HG02571 (cell line): ENCODE results near the gene NR1H2.
"Not testable (repeated sequence)": the region's sequence is repeated elsewhere in the genome, so short reads cannot be mapped to it uniquely, and the experiment has no call there.

Source experiments
- ATAC-seq: cut with Tn5 transposase; IDR thresholded peaks from one replicate; pipeline ENCODE4 v1.9.1; 2021; ENCODE audit warnings: mild to moderate bottlenecking, moderate library complexity; ENCODE audit not compliant: unreplicated experiment

NR1H2 gene

GRCh38 chr19:50376166-50377050, at the start of gene NR1H2:
TSS of gene NR1H2 (plus strand) at chr19:50376457. CDS start at chr19:50377606, 1,149 bp downstream.
- ATAC-seq: peak; percentile 72

GRCh38 chr19:50327013-50327412, 49.2 kb upstream of the NR1H2 start:
- ATAC-seq: no peak

- ATAC-seq: no peak
These were observed 48.6 kb upstream of the NR1H2 start for GRCh38 chr19:50327461-50328223.

DNA sequence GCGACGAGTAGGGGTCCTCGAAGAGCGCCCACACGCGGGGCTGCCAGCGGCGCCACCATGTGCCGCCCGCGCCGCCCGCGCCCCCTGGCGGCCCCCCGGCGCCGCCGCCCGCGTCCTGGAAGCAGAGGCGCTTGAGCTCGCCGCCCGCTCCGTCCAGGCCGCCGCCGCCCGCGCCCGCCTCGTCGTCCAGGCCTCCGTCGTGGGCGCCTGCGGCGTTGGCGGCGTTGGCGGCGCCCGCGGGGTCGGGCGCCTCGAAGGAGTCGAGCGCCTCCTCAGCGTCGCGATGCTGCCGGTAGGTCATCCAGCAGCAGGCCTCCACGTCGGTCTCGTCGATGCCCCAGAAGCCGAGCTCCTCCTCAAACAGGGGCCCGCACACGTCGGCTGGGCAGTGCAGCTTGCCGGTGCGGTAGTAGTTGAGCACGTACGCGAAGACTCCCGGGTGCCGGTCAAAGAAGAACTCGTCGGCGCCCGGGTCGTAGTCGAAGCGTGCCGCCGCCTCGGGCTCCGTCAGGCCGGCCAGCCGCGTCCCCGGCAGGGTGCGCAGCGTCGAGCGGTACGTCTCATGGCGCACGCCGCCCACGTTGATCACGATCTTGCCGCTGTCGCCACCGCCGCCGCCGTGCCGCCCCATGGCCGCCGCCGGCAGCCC, 47.9 kb upstream of the NR1H2 start:
- ATAC-seq: no peak

- peak; percentile 11 for ATAC-seq
These were observed 47.4 kb upstream of the NR1H2 start for GRCh38 chr19:50328873-50329145.

GRCh38 chr19:50329146-50329925, 46.9 kb upstream of the NR1H2 start, which contains the start of gene KCNC3:
TSS of gene KCNC3 (minus strand) at chr19:50329377. CDS start at chr19:50329082, 295 bp downstream.
- peak; percentile 42 for ATAC-seq

DNA sequence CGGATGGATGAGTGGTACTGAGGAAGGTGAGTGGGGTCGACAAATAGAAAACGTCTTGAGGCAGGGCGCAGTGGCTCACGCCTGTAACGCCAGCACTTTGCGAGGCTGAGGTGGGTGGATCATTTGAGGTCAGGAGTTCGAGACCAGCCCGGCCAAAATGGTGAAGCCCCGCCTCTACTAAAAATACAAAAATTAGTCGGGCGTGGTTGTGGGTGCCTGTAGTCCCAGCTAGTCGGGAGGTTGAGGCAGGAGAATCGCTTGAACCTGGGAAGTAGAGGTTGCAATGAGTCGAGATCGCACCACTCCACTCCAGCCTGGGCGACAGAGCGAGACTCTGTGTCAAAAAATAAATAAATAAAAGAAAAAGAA, 46.3 kb upstream of the NR1H2 start:
- ATAC-seq: not testable (repeated sequence)

DNA sequence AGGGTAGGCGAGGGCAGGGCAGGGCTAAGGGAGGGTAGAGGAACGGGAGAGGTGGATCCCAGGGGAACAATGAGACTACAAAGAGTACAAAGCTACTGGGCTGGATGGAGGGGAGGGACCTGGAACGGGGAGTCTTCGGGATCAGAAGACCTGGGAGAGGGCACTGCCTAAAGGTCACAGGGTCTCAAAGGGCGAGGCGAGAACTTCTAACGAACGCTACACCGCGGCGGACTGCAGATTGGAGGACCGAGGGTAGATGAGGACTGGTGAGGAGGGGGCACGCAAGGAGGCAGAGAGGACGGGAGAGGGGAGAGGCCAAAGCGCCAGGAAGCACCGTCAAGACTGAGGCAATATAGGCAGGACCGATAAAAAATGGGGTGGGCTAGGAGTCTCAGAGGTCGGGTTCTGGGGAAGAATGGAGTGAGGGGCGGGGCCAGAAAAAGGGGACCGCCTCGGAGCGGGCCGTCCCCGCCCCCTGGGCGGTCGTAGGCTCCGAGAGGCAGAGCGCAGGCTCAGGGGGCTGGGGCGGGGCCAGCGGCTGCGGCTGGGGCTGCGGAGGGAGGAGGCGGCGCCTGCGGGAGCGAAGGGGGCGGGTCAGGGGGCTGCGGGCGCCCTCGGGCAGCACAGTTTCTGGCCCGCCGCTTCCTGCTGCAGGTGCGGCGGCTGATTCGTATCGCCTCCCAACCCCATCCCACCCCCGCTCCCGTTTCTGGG, 45.7 kb upstream of the NR1H2 start:
- no peak for ATAC-seq

- ATAC-seq: no peak
These were observed 44.9 kb upstream of the NR1H2 start for GRCh38 chr19:50331221-50331993.

DNA sequence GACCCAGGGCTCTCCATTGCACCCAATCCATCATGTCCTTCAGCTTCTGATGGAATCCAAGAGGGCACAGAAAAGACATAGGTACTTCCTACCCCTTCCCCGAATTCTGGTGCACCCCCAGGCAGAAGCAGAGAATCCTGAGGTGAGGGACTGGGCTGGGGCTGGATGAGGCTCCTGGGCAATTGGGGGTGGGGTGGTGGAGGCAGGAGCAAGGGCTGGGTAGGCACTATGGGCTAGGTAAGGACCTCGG, 44.3 kb upstream of the NR1H2 start:
- ATAC-seq: no peak

DNA sequence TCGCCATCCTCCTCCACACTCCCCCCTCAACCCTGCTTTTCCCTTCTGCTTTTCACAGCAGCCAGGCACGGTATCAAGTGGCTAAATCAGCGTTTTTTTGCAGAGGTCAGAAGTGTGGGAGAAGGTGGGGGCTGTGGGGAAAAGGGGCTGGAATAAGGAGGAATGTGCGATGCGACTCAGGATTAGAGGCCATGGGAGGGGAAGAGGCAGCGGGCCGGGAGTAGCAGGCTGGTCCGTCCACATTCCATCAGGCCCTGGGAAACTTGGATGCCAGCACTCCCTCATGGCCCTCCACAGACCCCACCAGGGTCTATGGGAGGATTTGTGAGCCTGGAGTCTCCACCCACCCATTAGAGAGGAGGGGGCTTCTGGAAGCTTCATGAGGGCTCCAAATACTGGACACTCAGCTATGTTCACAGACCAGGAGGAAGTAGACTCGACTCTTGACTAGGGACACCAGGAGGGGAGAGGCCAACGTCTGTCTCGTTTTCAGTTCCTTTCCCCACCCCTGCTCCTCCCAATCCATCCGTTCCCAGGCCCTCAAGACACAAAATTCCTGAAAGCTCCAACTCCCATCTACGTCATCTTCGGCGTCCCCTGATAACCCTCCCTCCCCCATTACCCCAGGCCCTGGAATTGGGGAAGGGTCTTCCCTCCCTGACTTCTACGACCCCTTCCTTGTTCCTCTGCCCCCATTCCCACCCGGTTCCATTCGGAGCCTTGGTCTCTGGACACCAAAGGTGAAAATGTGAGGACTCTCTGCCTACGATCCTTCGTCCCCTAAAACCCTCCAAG, 43.8 kb upstream of the NR1H2 start:
- ATAC-seq: no peak

DNA sequence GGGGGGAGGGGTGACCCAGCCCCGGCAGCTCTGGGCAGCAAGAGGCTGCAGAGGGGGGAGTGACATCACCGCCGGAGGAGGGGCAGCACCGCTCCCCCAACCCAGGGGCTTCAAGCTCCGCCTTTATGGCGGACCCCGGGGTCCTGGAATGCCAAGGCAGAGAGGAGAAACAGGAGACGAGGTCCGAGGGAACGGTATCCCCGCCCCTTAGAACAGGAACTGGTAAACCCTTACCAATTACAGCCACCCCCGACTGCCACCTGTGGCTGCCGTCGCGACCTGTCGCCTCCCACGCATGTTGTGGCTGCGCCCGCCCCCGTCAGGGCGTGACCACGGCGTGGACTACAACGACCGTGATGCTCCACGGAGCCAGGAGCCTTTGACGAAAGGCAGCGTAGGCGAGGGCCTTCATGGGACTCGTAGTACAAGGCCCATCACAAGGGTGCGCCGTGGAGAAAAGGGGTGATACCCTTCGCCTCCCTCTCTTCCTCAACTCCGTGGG, 43.0 kb upstream of the NR1H2 start:
- peak; percentile 42 for ATAC-seq

DNA sequence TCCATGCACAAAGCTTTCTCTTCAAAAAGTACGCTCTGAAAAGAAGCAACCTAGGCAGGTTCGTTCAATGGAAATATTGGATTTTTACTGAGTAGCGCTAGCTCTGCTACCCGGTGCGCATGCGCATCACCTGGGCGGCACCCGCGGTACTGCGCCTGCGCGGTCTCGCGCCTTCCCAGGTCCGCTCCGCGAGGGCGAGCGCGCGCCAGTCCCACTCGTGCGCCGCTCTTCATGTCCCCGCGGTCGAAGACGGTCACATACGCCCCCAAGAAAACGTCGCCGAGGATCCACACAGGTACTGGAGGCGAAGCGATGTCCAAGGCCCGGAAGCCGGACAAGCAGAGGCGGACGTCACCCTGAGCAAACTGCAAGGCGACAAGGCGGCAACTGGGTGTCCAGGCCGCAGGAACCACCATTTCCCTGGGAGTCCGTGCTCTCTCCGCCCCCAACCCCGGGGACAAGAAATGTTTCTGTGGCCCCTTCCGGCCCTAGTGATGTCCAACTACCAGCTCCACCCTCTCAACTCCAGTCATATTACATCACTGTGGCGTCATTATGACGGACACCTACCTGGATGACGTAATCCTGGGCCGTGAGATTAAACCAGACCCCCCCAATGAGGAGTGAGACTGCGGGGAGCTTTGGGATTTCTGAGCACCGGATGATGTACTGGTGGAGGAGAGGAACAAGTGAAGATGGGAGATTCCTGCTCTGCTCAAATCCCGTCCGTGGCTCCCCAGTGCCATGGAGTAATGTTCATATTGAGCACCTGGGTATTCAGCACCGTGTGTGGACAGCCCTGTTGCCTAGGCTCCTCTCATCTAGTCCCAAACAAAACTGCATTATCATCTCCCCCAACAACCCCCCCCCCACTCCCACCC, 42.3 kb upstream of the NR1H2 start:
- peak; percentile 26 for ATAC-seq

GRCh38 chr19:50334741-50335421, 41.4 kb upstream of the NR1H2 start:
- ATAC-seq: no peak

DNA sequence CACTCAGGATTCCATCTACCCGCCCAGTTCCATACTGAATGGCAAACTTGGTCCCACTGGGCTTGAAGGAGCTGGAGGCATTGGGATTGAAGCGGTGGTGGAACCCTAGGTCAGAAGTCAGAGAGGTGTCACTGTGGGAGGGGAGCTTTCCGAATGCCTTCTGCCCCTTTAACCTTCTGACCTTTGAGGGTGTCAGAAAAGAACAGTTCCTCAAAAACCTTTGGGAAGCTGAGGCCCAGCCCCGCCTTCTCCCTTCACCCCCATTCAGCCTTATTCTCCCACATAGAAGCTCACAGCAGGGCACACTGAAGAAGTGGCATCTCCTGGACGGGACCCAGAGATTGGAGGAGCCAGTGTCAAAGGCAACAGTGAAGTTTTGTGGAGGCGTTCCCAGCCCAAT, 39.2 kb upstream of the NR1H2 start:
- ATAC-seq: not testable (repeated sequence)

GRCh38 chr19:50340331-50340730, 35.9 kb upstream of the NR1H2 start:
- ATAC-seq: no peak

DNA sequence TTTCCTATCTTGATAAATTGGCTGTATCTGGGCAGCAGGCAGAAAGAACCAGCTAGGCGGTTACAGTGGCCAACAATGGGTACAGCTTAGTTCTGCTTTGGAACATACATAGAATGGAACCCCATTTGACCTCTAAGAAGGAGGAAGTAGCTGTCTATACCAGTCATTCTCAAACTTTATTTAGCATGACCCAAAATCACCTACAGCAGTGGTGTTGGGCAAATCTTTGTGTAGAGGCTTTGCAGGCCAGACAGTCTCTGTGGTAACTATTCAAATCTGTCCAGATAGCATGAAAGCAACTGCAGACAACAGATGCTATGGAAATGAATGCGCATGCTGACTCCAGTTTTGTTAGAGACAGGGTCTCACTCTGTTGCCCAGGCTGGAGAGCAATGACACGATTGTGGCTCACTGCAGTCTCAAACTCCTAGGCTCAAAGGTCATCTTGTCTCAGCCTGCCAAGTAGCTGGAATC, 35.1 kb upstream of the NR1H2 start:
- ATAC-seq: peak; percentile 57
